Gastroesophageal sphincter (tissue), 4 donors: ENCODE results near the gene APOD. TPM values are rescaled to one million over a fixed set of nuclear protein-coding genes. Genes with fewer than 3 reads are reported as not detected.
A peak's percentile ranks its signal among the peaks of the same experiment; 100 is the strongest.

Experiments used
- ATAC-seq: fragments of 150-250 bp; one replicate; pipeline ENCODE4 v1.9.1; 2016; ENCODE audit warnings: mild to moderate bottlenecking, moderate library complexity
- H3K27ac ChIP-seq, 4 donors: fragments of 200-600 bp; sonication (generic) in 3 of 4; 1 replicate in 3 of 4; 2 replicates in 1 of 4; pipeline ENCODE4 v1.5.1; 2016 to 2019
- H3K27me3 ChIP-seq: fragments of 200-600 bp; sonication (generic); one replicate; pipeline ENCODE4 v1.5.1; 2019
- H3K36me3 ChIP-seq, 2 donors: fragments of 200-600 bp; sonication (generic); one replicate each; pipeline ENCODE4 v1.5.1; 2019; ENCODE audit warnings: control low read depth in 1 of 2
- H3K4me1 ChIP-seq, 3 donors: fragments of 200-600 bp; sonication (generic); 1 replicate in 2 of 3; 2 replicates in 1 of 3; pipeline ENCODE4 v1.5.1; 2016 to 2019; ENCODE audit warnings: control low read depth in 2 of 3
- H3K4me3 ChIP-seq, 2 donors: fragments of 200-600 bp; sonication (generic); one replicate each; pipeline ENCODE4 v1.5.1; 2019; ENCODE audit warnings: mild to moderate bottlenecking in 1 of 2, moderate library complexity in 1 of 2
- H3K9me3 ChIP-seq, 3 donors: fragments of 200-600 bp; sonication (generic); one replicate each; pipeline ENCODE4 v1.5.1; 2017 to 2019; ENCODE audit warnings: control low read depth in 2 of 3
- EP300 ChIP-seq: sonication (generic); formaldehyde crosslinking; IDR thresholded peaks from one replicate; pipeline ENCODE4 v1.6.1; 2017; ENCODE audit warnings: antibody characterized with exemption, mild to moderate bottlenecking
- POLR2A ChIP-seq, 2 donors: fragments of 450-650 bp; IDR thresholded peaks; one replicate each; pipeline ENCODE4 v1.6.1; 2017; ENCODE audit warnings: antibody characterized with exemption in 2 of 2, mild to moderate bottlenecking in 2 of 2, moderate library complexity in 1 of 2
- POLR2AphosphoS5 ChIP-seq: sonication (generic); formaldehyde crosslinking; IDR thresholded peaks from one replicate; pipeline ENCODE4 v1.6.1; 2017; ENCODE audit warnings: antibody characterized with exemption
- WGBS, 2 donors: methylation state at CpG; one replicate each; pipeline ENCODE4 v1.1.5; 2018; ENCODE audit warnings: low coverage in 1 of 2; 5-methylcytosine and 5-hydroxymethylcytosine counted together
- total RNA-seq, 4 donors: library from RNA; depleted of rRNA; stranded (reverse); fragments of >200 nt; gene quantifications; one replicate each; pipeline ENCODE4 v1.1.0, GENCODE V29; 2016
- TF ChIP-seq, protein P1 (sequence below), 4 experiments: fragments of 200-600 bp in 2 of 4; fragments of 450-650 bp in 2 of 4; sonication (generic) in 1 of 4; IDR thresholded peaks; one replicate each; pipeline ENCODE4 v1.5.1; 2017 to 2019; ENCODE audit warnings: antibody characterized with exemption in 4 of 4, mild to moderate bottlenecking in 2 of 4, moderate library complexity in 2 of 4

Gene APOD
- total RNA-seq, 4 donors from 2014 or later = 123 to 541 (median 380) TPM

DNA sequence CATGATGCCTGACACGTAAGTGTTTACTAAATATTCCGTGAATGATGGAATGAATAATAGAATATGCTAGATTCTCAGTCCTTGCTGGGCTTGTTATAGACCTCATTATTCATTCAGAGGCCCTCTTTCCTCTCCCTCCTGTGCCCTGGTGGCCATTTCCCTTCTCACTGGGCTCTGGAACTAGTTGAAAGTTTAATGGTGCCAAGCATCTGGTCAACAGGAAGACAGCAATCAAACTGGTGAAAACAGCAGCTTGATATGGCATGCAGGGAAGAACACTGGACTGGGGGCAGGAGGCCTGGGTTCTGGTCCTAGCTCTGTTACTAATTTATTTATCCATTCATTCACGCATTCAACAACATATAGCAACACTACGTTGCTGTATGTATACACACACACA lies 3.7 kb upstream of the APOD start:
- no peaks in the 10 kb centered on the region for H3K27me3 ChIP-seq
- no peak overlapping the region for H3K27ac ChIP-seq
- H3K9me3 ChIP-seq = no peaks in the 10 kb centered on the region
- ATAC-seq = no peak
- no peaks in the 10 kb centered on the region for H3K36me3 ChIP-seq
- TF ChIP-seq POLR2A (IDR thresholded peaks at IDR 0.05) (no peak), EP300 (no peak), POLR2AphosphoS5 (no peak)
- TF ChIP-seq, protein P1, sequence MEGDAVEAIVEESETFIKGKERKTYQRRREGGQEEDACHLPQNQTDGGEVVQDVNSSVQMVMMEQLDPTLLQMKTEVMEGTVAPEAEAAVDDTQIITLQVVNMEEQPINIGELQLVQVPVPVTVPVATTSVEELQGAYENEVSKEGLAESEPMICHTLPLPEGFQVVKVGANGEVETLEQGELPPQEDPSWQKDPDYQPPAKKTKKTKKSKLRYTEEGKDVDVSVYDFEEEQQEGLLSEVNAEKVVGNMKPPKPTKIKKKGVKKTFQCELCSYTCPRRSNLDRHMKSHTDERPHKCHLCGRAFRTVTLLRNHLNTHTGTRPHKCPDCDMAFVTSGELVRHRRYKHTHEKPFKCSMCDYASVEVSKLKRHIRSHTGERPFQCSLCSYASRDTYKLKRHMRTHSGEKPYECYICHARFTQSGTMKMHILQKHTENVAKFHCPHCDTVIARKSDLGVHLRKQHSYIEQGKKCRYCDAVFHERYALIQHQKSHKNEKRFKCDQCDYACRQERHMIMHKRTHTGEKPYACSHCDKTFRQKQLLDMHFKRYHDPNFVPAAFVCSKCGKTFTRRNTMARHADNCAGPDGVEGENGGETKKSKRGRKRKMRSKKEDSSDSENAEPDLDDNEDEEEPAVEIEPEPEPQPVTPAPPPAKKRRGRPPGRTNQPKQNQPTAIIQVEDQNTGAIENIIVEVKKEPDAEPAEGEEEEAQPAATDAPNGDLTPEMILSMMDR (IDR thresholded peaks at IDR 0.05) = no peak
- no peak overlapping the region for H3K4me3 ChIP-seq
- 43 to 92% methylated on average over 1 to 4 of the region's 4 CpGs for WGBS, 2 donors
- no peaks in the 10 kb centered on the region for H3K4me1 ChIP-seq

DNA sequence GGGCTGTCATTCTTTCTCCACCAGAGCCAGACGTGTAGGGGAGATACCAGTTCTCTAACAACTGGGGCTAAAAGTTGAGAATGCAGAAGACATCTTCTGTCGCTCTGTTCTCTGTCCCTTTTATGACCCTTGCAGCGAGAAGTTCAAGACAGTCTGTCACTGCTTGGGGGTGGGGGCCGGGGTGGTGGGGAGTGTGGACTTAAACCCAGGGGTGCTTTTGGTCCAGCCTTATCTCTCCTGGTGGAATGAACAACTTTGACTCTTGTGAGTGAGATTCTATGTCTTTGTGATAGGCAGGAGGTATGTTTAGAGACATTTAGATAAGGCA lies 767 bp upstream of the APOD start:
- Histone ChIP-seq H3K36me3 (no peaks in the 10 kb centered on the region), H3K9me3 (no peaks in the 10 kb centered on the region), H3K4me3 (no peak overlapping the region), H3K27ac (peak overlapping the region in 3 of 4 donors; percentile 40 to 60 (median 53)), H3K4me1 (peaks cover 0 to 10% (median 0%) of the 10 kb centered on the region in 3 donors), H3K27me3 (no peaks in the 10 kb centered on the region)
- no peak for TF ChIP-seq EP300
- TF ChIP-seq, protein P1 (IDR thresholded peaks at IDR 0.05) = no peak
- no peak for TF ChIP-seq POLR2A (IDR thresholded peaks at IDR 0.05)
- no peak for TF ChIP-seq POLR2AphosphoS5
- ATAC-seq = no peak
- WGBS, 2 donors = 67% methylated on average over 4 of the region's 4 CpGs; no CpG with 5 or more reads in 1 of the 2 donors

DNA sequence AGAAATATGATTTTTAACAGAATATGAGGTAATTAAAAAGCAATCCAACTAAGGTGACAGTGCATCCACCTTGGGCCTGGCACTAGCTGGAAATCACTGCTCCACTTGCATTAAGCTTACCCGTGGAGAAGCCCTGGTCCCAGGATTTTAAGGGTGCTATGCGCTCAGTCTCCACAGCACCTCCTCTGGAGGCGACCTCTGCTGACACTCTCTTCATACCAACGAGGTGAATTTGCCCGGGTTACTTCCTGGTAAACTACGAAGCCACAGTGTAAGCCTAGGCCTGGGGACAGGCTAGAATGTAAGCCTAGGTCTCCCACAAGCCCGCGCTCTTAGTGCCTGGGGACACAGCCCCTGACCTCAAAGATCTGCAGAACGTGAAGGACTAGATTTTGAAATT lies 793 bp downstream of the APOD start:
- no peaks in the 10 kb centered on the region for H3K36me3 ChIP-seq
- WGBS, 2 donors = 72 to 78% methylated on average over 6 to 9 of the region's 9 CpGs
- no peaks in the 10 kb centered on the region for H3K9me3 ChIP-seq
- H3K27ac ChIP-seq = peak overlapping the region in 1 of 4 donors; percentile 27
- H3K4me3 ChIP-seq = peak overlapping the region in 1 of 2 donors; percentile 37
- peaks cover 12% of the 10 kb centered on the region for H3K27me3 ChIP-seq
- no peak for ATAC-seq
- peaks cover 0 to 10% (median 0%) of the 10 kb centered on the region in 3 donors for H3K4me1 ChIP-seq
- TF ChIP-seq EP300 = no peak
- no peak for TF ChIP-seq POLR2A (IDR thresholded peaks at IDR 0.05)
- TF ChIP-seq, protein P1 (IDR thresholded peaks at IDR 0.05) = no peak
- TF ChIP-seq POLR2AphosphoS5 = no peak

DNA sequence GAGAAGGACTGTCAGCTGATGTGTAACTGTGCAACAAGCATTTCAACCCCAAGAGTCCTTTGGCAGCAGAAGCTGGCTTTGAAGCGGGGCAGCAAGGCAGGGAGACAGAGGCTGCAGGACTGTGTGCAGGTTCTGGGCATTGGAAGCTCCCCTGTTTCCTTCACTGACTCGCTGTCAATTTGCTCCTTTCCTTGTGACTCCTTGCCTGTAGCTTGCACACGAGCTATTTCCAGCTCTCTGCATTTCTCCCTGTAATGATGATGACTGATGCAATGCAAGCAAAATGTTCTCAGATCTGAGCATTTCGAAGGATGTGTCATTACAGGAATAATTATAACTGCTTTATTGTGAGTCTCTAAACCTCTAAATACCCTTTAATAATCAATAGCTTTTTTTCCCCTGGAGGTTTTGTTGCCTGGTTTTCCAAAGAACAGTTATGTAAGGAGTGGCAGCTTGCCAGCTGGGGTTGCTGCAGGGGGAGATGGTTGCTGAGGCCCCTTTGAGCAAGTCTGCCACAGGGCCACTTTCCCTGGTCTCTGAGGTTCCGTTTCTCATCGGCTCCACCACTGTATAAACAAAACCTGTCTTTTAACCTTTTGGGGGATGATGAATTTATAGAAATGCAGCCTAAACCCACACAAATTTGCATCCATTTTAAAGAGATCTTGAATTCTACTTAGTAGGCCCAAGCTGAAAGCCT lies 2.8 kb downstream of the APOD start:
- Histone ChIP-seq H3K36me3 (no peaks in the 10 kb centered on the region), H3K4me3 (peak overlapping the region in 1 of 2 donors; percentile 37), H3K9me3 (no peaks in the 10 kb centered on the region), H3K27ac (no peak overlapping the region), H3K27me3 (peaks cover 12% of the 10 kb centered on the region), H3K4me1 (peaks cover 0 to 10% (median 0%) of the 10 kb centered on the region in 3 donors)
- WGBS, 2 donors = 43 to 50% methylated on average over 5 to 6 of the region's 6 CpGs
- no peak for ATAC-seq
- no peak for TF ChIP-seq POLR2A (IDR thresholded peaks at IDR 0.05)
- TF ChIP-seq, protein P1 (IDR thresholded peaks at IDR 0.05) = no peak
- no peak for TF ChIP-seq EP300
- TF ChIP-seq POLR2AphosphoS5 = no peak

DNA sequence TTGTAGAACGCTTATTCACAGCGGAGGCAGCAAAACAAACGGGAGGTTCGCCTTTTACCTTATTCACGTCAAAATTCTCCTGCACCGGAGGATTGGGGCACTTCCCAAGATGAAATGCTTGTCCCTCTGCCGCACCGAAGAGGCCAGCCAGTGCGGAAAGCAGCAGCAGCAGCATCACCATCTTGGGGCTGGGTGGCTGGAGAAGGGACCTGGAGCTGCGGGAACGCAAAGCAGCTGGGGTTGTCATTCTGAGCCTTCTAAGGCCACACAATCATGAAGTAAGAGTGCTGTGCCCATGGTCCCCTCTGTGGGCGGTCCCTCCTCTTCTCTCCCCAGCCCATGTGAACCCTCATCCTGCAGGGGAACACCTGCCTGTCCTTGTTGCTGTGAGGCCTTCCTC lies 4.5 kb downstream of the APOD start:
- no peak overlapping the region for H3K27ac ChIP-seq
- H3K36me3 ChIP-seq = no peaks in the 10 kb centered on the region
- H3K4me1 ChIP-seq = peaks cover 0 to 10% (median 0%) of the 10 kb centered on the region in 3 donors
- 78 to 94% methylated on average over 4 to 5 of the region's 12 CpGs for WGBS, 2 donors
- H3K4me3 ChIP-seq = peak overlapping the region in 1 of 2 donors; percentile 22
- H3K9me3 ChIP-seq = no peaks in the 10 kb centered on the region
- TF ChIP-seq, protein P1 (IDR thresholded peaks at IDR 0.05) = no peak
- TF ChIP-seq POLR2A (IDR thresholded peaks at IDR 0.05) = no peak
- no peak for TF ChIP-seq POLR2AphosphoS5
- no peak for TF ChIP-seq EP300
- no peak for ATAC-seq
- peaks cover 12% of the 10 kb centered on the region for H3K27me3 ChIP-seq
